ENCODE data around the gene ARF5. TPM values are rescaled to one million over a fixed set of nuclear protein-coding genes. Genes with fewer than 3 reads are reported as not detected.

Gene ARF5
- polyA plus RNA-seq, 4 donors, result 158 to 206 (median 185) TPM

- no peak for DNase-seq (ENCODE audit: low read depth in 4 of 4, low spot score in 3 of 4)
Measured at GRCh38 chr7:127632276-127632910, 44.2 kb downstream of the ARF5 start.

- no peak for DNase-seq (ENCODE audit: low read depth in 4 of 4, low spot score in 3 of 4)
Measured at GRCh38 chr7:127635659-127636285, 47.6 kb downstream of the ARF5 start.

- DNase-seq (ENCODE audit: low read depth in 4 of 4, low spot score in 3 of 4), result no peak
Measured at GRCh38 chr7:127638197-127638596, 50.0 kb downstream of the ARF5 start.

Other genes with a start within 250 kb of the ARF5 start
- 10 to 100 TPM; 19.2 to 24.2 (median 22.4) TPM for gene ZNF800, start 195.7 kb upstream of the ARF5 start, polyA plus RNA-seq (ENCODE audit: insufficient read length in 4 of 4)
- 10 to 100 TPM; 10.0 to 15.8 (median 15.1) TPM for gene GCC1, start 2.8 kb upstream of the ARF5 start, polyA plus RNA-seq (ENCODE audit: insufficient read length in 4 of 4)
- under 1 TPM in 3 of 4 donors, not detected in 1; 0.19 to 0.70 (median 0.30) TPM for gene FSCN3, start 5.3 kb downstream of the ARF5 start, polyA plus RNA-seq (ENCODE audit: insufficient read length in 4 of 4)
- not detected for gene PAX4, start 29.7 kb downstream of the ARF5 start, polyA plus RNA-seq (ENCODE audit: insufficient read length in 4 of 4)
- 100 to 1,000 TPM; 129 to 161 (median 145) TPM for gene SND1, start 63.8 kb downstream of the ARF5 start, polyA plus RNA-seq (ENCODE audit: insufficient read length in 4 of 4)

Data from left renal pelvis (tissue), 4 donors.